GM19099 (cell line): ENCODE results near the gene CD82.

ENCODE experiments used
- POLR2A ChIP-seq: IDR thresholded peaks from 3 replicates; pipeline ENCODE4 v1.6.1; 2011; ENCODE audit warnings: low read depth; ENCODE audit not compliant: insufficient read length; ENCODE audit errors: extremely low read depth

CD82 gene

GRCh38 chr11:44578279-44578678, 12.8 kb downstream of the CD82 start:
- TF ChIP-seq POLR2A, result no peak

- TF ChIP-seq POLR2A, result no peak
Measured at GRCh38 chr11:44579302-44579761, 13.9 kb downstream of the CD82 start.

GRCh38 chr11:44580701-44581100, 15.2 kb downstream of the CD82 start:
- no peak for TF ChIP-seq POLR2A

- no peak for TF ChIP-seq POLR2A
Measured at GRCh38 chr11:44581246-44581645, 15.8 kb downstream of the CD82 start.

GRCh38 chr11:44582641-44583352, 17.3 kb downstream of the CD82 start:
- no peak for TF ChIP-seq POLR2A

- TF ChIP-seq POLR2A, result no peak
Measured at GRCh38 chr11:44583353-44583669, 17.8 kb downstream of the CD82 start.

- no peak for TF ChIP-seq POLR2A
Measured at GRCh38 chr11:44585421-44585820, 20.0 kb downstream of the CD82 start.

DNA sequence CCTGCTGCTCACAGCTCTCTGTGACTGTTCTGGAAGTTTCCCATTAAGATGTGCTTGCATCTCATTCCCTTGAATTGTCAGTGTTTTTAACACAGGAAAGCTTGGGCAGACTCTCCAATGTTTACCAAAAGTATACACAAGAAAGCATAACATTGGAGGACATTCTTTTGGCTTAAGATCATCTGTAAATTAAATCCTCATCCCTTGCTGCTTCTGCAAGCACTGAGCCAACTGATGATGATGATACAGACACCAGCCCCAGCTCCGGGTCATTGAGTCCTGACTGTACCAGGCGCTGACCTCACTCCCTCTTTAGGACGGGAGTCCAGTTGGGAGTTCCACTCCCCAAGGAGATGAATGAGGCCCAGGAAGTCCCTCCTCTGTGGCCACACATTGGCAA, 23.8 kb downstream of the CD82 start:
- no peak for TF ChIP-seq POLR2A

GRCh38 chr11:44590769-44591168, 25.3 kb downstream of the CD82 start:
- no peak for TF ChIP-seq POLR2A

DNA sequence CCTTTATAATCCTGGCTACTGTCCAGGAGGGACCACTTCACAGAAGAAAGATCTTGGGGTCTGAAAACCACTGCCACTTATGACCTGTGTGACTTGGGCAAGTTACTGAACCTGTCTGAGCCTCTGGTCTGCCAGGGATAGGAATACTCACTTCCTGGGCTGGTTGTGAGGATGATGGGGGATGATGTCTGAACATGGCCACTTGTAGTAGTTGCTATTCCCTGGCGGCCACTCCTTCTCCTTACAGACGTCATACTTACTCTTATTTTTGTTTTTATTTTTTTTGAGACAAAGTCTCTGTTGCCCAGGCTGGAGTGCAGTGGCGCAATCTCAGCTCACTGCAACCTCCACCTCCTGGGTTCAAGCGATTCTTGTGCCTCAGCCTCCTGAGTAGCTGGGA, 26.1 kb downstream of the CD82 start:
- TF ChIP-seq POLR2A, result no peak

- no peak for TF ChIP-seq POLR2A
Measured at GRCh38 chr11:44592125-44592940, 26.9 kb downstream of the CD82 start.

- TF ChIP-seq POLR2A, result no peak
Measured at GRCh38 chr11:44593251-44593650, 27.8 kb downstream of the CD82 start.

DNA sequence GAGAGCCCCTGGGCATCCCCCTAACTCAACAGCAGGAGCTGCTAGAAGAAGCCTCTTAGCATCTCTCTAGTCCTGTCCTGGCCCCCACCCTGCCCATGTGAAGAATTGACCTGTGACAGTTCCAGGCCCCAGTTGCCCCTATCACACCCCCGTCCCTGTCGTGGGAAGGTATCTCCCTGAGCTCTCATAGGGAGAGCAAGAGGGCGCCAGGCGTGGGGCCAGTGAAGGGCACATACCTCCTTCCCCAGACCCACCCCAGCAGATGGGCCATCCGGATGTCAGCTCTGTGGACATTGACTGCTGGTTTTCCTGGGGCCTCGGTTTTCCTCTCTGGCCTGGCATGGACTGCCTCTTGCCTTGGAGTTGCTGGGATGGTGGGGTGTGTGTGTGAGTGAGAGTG, 29.5 kb downstream of the CD82 start:
- no peak for TF ChIP-seq POLR2A

DNA sequence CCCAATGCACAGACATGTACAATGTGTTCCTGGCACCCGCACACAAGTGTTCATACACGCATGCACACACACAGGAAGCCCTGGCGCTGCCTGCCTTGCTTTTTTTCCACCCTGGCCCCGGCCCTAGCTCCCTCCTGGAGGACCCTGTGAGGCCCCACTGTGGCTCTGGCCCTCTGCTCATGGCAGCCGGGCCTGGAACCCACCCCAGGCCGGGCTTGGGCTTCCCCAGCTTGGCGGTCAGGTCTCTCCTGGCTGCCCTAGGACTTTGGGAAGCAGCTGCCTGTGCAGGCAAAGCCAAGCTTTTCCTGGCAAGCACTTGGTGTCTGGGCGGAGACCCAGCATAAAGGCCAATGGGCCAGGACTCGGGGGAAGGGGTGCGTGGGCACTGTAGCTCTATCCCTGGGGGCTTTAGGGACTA, 30.5 kb downstream of the CD82 start:
- TF ChIP-seq POLR2A, result no peak

DNA sequence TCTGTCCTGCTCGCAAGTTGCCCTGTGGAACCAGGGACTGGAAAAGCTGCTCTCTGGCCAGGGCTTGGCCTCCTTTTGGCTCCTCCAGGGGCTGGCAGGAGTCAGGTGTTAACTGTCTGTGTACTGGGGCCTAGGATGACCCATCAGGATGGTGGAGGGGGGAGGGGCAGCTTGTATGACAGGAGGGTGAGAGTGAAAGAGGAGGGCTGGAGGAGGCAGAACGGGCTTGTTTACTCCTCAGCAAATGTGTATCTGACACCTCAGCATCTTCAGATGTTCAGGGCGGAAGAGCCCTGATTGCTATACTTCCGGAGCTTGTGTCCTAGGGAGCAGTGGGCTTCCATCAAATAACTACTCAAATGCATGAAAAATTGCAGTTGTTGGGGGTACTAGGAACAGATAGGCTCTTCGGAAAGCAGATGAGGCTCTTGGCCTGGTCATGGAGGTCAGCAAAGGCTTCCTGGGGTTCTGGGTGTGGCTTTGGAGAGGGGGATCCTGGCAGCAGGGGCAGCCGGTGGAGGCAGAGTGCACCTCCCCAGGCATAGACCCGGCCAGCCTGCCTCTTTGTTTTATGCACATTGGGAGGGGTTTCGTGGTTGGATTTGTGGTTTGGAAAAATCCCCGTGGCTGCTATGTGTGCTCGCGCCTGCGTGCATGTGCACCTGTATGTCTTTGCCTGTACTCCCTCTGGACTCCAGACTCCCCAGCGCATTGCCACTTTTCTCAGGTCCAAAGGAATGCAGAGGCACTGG, 31.2 kb downstream of the CD82 start:
- no peak for TF ChIP-seq POLR2A

GRCh38 chr11:44597358-44598012, 32.0 kb downstream of the CD82 start:
- peak; percentile 20 for TF ChIP-seq POLR2A

- TF ChIP-seq POLR2A, result no peak
Measured at GRCh38 chr11:44598831-44599230, 33.4 kb downstream of the CD82 start.
